SH-SY5Y (cell line): ENCODE measurements around the gene SV2C.

Experiments
- GATA2 ChIP-seq: IDR thresholded peaks from 2 replicates; pipeline ENCODE4 v1.6.1; 2011; ENCODE audit warnings: mild to moderate bottlenecking, low read depth, low read length
- GATA3 ChIP-seq: IDR thresholded peaks from 2 replicates; pipeline ENCODE4 v1.6.1; 2011; ENCODE audit warnings: low read depth, mild to moderate bottlenecking, low read length, moderate library complexity

DNA sequence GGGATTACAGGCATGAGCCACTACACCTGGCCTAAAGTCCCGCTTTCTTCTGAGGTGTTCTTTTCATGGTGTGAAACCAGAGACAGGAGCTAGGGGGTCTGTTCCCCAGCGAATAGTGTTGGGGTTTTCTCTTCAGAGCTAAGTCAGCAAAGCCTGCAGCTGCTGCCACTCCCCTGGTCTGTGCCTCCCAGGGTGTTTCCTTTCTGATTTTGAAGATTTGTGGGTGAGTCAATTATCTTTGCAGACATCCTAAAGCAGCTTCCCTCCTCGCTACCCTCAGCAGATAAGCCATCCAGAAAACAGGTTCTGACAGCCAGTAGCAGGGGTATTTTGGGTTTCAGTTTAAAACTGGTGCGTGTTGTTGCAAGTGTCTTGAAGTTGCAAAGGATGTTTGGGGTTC is 247.9 kb downstream of the SV2C start:
- TF ChIP-seq GATA2 (no peak), GATA3 (no peak)
